ENCODE measurements around the gene DNAJC15.
"Not testable (repeated sequence)": the region's sequence is repeated elsewhere in the genome, so short reads cannot be mapped to it uniquely, and the experiment has no call there.

DNAJC15 gene

GRCh38 chr13:43075511-43075902, 52.1 kb downstream of the DNAJC15 start:
- H3K27me3 Mint-ChIP-seq; DNase-seq (ENCODE audit: low spot score in 2 of 2); H3K27ac Mint-ChIP-seq; ATAC-seq (ENCODE audit: low read depth); H3K9me3 Mint-ChIP-seq: not testable (repeated sequence)
- H3K4me3 Mint-ChIP-seq: peak overlapping the region; percentile 16
- H3K4me1 Mint-ChIP-seq: peaks cover 28% of the 10 kb centered on the region
- H3K36me3 Mint-ChIP-seq: peaks cover 34% of the 10 kb centered on the region

DNA sequence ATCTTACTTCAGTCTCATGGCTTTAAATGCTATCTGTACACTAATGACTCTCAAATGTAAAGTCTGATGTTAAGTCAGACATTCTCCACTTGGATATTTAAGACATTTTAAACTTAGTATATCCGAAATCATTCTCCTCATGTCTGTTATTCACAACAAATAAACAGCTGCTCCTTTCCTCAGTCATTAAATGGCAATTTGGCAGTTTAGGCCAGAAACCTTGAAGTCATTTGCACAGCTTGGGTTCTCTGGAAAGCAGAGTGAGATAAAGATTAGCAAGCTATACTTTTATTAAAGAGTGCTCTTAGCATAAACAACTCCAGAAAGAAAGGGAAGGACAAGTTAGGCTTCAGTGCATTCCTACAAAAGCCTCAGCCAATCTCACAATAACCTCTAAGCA, 53.7 kb downstream of the DNAJC15 start:
- Mint-ChIP-seq H3K9me3 (peaks cover 4% of the 10 kb centered on the region), H3K36me3 (peaks cover 30% of the 10 kb centered on the region), H3K4me1 (peaks cover 23% of the 10 kb centered on the region), H3K4me3 (no peak overlapping the region), H3K27me3 (no peaks in the 10 kb centered on the region), H3K27ac (peak overlapping the region; percentile 0)
- no peak for DNase-seq (ENCODE audit: low spot score in 2 of 2)
- no peak for ATAC-seq (ENCODE audit: low read depth)

DNA sequence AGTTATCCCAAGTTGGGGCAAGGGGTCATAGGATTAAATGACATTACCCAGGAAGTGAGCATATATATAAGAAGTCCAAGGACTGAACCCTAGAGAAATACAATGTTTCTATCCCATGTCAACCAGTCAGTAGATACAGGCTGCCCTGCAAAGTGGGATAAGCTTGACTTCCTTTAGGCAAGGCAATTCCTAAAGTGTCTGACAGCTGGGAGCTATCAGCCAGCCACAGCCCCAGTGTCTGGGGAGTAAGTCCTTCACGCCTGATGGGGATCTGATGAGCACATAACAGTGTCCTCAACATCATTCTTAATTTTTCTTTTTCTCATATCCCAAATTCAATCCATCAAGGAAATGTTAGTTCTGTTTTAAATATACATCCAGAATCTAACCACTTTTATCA, 54.1 kb downstream of the DNAJC15 start:
- Mint-ChIP-seq H3K4me3 (no peak overlapping the region), H3K27ac (no peak overlapping the region), H3K36me3 (peaks cover 27% of the 10 kb centered on the region), H3K4me1 (peaks cover 20% of the 10 kb centered on the region), H3K9me3 (peaks cover 4% of the 10 kb centered on the region), H3K27me3 (no peaks in the 10 kb centered on the region)
- ATAC-seq (ENCODE audit: low read depth) (no peak), DNase-seq (ENCODE audit: low spot score in 2 of 2) (no peak)

DNA sequence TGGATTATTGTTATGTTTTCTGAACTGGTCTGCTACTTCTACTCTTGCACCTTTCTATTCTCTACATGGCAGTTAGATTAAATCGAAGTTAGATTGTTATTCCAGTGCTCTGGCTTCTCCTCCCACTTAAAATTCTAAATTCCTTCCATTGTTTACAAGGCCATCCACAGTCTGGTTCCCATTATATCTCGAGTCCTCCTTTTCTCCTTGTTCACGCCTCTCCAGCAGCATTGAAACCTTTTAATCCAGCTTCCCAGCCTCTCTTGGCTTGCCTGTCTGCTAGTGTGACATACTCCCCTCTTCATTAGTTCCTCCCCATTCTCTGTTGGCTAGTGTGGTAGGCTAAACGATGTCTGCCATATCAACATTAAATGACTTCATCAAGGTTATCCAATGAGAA, 54.5 kb downstream of the DNAJC15 start:
- H3K4me3 Mint-ChIP-seq: no peak overlapping the region
- H3K27ac Mint-ChIP-seq: no peak overlapping the region
- peaks cover 25% of the 10 kb centered on the region for H3K36me3 Mint-ChIP-seq
- peaks cover 3% of the 10 kb centered on the region for H3K9me3 Mint-ChIP-seq
- H3K27me3 Mint-ChIP-seq: no peaks in the 10 kb centered on the region
- no peak for DNase-seq (ENCODE audit: low spot score in 2 of 2)
- no peak for ATAC-seq (ENCODE audit: low read depth)
- peaks cover 19% of the 10 kb centered on the region for H3K4me1 Mint-ChIP-seq

- ATAC-seq (ENCODE audit: low read depth): no peak
- no peak overlapping the region for H3K4me3 Mint-ChIP-seq
These were observed 55.0 kb downstream of the DNAJC15 start for GRCh38 chr13:43078399-43078798.

DNA sequence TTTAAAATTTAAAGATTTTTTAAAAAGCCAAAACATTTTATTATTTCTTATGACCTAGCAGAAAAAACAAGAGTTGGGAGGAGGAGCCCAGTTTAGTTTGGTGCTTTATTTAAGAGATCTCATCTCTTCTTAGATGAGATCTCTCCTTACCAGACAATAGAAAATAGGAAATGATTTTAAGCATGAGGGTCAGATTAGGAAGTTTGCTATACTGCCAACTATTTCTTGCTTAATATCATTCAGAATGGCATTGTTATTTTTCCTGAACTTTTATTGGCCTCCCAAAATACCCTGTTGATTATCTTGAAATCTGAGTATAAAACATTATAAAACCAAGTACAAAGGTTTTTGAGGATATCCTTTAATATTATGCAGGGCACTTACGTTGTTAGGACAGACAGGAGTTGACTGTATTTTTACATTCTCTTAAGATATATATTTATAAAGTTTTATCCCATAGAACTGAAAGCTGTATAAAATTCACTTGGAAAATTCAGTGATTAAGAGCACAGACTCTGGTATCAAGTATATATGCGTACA, 56.1 kb downstream of the DNAJC15 start:
- DNase-seq (ENCODE audit: low spot score in 2 of 2) (no peak), ATAC-seq (ENCODE audit: low read depth) (no peak)
- peaks cover 19% of the 10 kb centered on the region for H3K36me3 Mint-ChIP-seq
- H3K4me1 Mint-ChIP-seq: peaks cover 19% of the 10 kb centered on the region
- H3K9me3 Mint-ChIP-seq: peaks cover 3% of the 10 kb centered on the region
- H3K27ac Mint-ChIP-seq: no peak overlapping the region
- no peaks in the 10 kb centered on the region for H3K27me3 Mint-ChIP-seq
- no peak overlapping the region for H3K4me3 Mint-ChIP-seq

More at GRCh38 chr13:43078399-43078798, 55.0 kb downstream of the DNAJC15 start:
- DNase-seq (ENCODE audit: low spot score in 2 of 2): no peak
- peaks cover 21% of the 10 kb centered on the region for H3K36me3 Mint-ChIP-seq
- H3K27ac Mint-ChIP-seq: peak overlapping the region; percentile 67
- peaks cover 17% of the 10 kb centered on the region for H3K4me1 Mint-ChIP-seq
- peaks cover 3% of the 10 kb centered on the region for H3K9me3 Mint-ChIP-seq
- no peaks in the 10 kb centered on the region for H3K27me3 Mint-ChIP-seq

DNA sequence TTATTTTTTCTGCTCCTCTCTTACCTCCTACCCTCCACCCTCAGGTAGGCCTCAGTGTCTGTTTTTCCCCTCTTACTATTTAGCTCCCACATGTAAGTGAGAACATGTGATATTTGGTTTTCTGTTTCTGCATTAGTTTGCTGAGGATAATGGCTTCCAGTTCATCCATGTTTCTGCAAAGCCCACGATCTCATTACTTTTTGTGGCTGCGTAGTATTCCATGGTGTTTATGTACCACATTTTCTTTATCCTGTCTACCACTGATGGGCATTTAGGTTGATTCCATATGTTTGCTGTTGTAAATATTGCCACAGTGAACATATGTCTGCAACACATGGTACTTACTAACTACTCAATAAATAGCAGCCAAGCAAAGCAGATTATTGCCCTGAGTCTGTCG, 56.8 kb downstream of the DNAJC15 start:
- Mint-ChIP-seq H3K4me1 (peaks cover 14% of the 10 kb centered on the region), H3K36me3 (peaks cover 19% of the 10 kb centered on the region), H3K9me3 (peaks cover 3% of the 10 kb centered on the region), H3K27me3 (no peaks in the 10 kb centered on the region), H3K27ac (no peak overlapping the region), H3K4me3 (no peak overlapping the region)
- ATAC-seq (ENCODE audit: low read depth) (no peak), DNase-seq (ENCODE audit: low spot score in 2 of 2) (no peak)

DNA sequence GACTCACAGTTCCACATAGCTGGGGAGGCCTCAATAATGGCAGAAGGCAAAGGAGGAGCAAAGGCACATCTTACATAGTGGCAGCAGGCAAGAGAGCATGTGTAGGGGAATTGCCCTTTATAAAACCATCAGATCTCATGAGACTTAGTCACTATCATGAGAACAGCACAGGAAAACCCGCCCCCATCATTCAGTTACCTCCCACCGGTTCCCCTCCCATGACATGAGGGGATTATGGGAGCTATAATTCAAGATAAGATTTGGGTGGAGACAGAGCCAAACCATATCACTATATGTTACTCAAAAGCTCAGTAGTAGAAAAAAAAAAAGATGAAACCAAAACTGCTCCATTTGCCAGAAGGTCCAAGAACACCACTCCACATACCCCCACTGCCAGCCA, 58.5 kb downstream of the DNAJC15 start:
- Mint-ChIP-seq H3K4me3 (no peak overlapping the region), H3K27me3 (no peaks in the 10 kb centered on the region), H3K27ac (no peak overlapping the region), H3K9me3 (peaks cover 3% of the 10 kb centered on the region), H3K4me1 (peaks cover 7% of the 10 kb centered on the region), H3K36me3 (peaks cover 19% of the 10 kb centered on the region)
- DNase-seq (ENCODE audit: low spot score in 2 of 2) (no peak), ATAC-seq (ENCODE audit: low read depth) (no peak)

- H3K4me3 Mint-ChIP-seq: no peak overlapping the region
- peaks cover 11% of the 10 kb centered on the region for H3K36me3 Mint-ChIP-seq
- peaks cover 3% of the 10 kb centered on the region for H3K9me3 Mint-ChIP-seq
- DNase-seq (ENCODE audit: low spot score in 2 of 2) (no peak), ATAC-seq (ENCODE audit: low read depth) (no peak)
- H3K4me1 Mint-ChIP-seq: peaks cover 5% of the 10 kb centered on the region
- no peaks in the 10 kb centered on the region for H3K27me3 Mint-ChIP-seq
- H3K27ac Mint-ChIP-seq: no peak overlapping the region
These were observed 60.4 kb downstream of the DNAJC15 start for GRCh38 chr13:43083750-43084149.

DNA sequence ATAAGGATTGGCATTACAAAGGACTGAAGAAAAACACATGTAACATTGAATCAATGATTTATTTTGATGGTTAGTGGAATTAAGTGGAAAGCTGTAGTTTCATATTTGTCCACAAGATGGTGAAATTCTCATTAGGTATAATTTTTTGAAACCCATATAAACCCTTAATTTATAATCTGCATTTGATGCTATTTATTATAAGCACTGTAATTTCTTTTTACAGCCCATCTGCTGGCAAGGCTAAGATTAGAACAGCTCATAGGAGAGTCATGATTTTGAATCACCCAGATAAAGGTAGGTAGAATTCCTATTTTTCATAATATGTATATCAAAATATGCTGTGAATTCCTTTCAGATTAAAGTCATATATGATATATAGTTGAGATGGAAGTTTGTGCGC, 62.2 kb downstream of the DNAJC15 start:
- H3K36me3 Mint-ChIP-seq: peaks cover 7% of the 10 kb centered on the region
- no peaks in the 10 kb centered on the region for H3K27me3 Mint-ChIP-seq
- peak in 1 of 2 donors; percentile 10 for DNase-seq (ENCODE audit: low spot score in 2 of 2)
- no peak overlapping the region for H3K27ac Mint-ChIP-seq
- ATAC-seq (ENCODE audit: low read depth): no peak
- H3K4me3 Mint-ChIP-seq: no peak overlapping the region
- H3K4me1 Mint-ChIP-seq: peaks cover 5% of the 10 kb centered on the region
- H3K9me3 Mint-ChIP-seq: peaks cover 3% of the 10 kb centered on the region

DNA sequence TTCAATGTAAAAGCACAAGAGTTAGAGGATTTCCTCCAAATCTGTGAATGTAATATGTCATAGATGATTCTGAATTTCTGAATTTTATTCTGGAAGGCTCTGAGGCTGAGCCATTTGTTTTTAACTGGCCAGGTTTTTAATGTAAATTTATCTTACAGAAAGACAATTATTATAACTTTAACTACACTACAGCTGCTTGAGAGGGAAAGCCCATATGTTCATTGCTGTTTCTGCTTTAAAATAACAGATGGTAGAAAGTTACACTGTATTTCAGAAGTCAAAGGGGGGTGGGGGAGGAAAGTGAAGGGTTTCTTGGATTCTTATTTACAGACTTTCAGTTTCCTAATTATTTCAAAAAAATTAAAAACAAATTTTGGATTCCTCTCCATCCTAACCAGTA, 62.8 kb downstream of the DNAJC15 start:
- no peak for ATAC-seq (ENCODE audit: low read depth)
- no peak overlapping the region for H3K27ac Mint-ChIP-seq
- peaks cover 5% of the 10 kb centered on the region for H3K4me1 Mint-ChIP-seq
- peaks cover 6% of the 10 kb centered on the region for H3K36me3 Mint-ChIP-seq
- DNase-seq (ENCODE audit: low spot score in 2 of 2): no peak
- H3K4me3 Mint-ChIP-seq: no peak overlapping the region
- H3K27me3 Mint-ChIP-seq: no peaks in the 10 kb centered on the region
- peaks cover 3% of the 10 kb centered on the region for H3K9me3 Mint-ChIP-seq

GRCh38 chr13:43088093-43088511, 64.7 kb downstream of the DNAJC15 start:
- DNase-seq (ENCODE audit: low spot score in 2 of 2) (no peak), ATAC-seq (ENCODE audit: low read depth) (peak; percentile 53)
- peaks cover 5% of the 10 kb centered on the region for H3K4me1 Mint-ChIP-seq
- no peaks in the 10 kb centered on the region for H3K27me3 Mint-ChIP-seq
- peaks cover 11% of the 10 kb centered on the region for H3K36me3 Mint-ChIP-seq
- H3K4me3 Mint-ChIP-seq: peak overlapping the region; percentile 74
- H3K9me3 Mint-ChIP-seq: peaks cover 3% of the 10 kb centered on the region
- H3K27ac Mint-ChIP-seq: peak overlapping the region; percentile 95

- Mint-ChIP-seq H3K36me3 (peaks cover 11% of the 10 kb centered on the region), H3K27ac (no peak overlapping the region), H3K4me3 (no peak overlapping the region), H3K27me3 (no peaks in the 10 kb centered on the region), H3K4me1 (peaks cover 5% of the 10 kb centered on the region), H3K9me3 (peaks cover 3% of the 10 kb centered on the region)
- no peak for ATAC-seq (ENCODE audit: low read depth)
- no peak for DNase-seq (ENCODE audit: low spot score in 2 of 2)
These were observed 66.6 kb downstream of the DNAJC15 start for GRCh38 chr13:43089912-43090498.

GRCh38 chr13:43094901-43095300, 71.5 kb downstream of the DNAJC15 start:
- no peaks in the 10 kb centered on the region for H3K9me3 Mint-ChIP-seq
- no peak overlapping the region for H3K27ac Mint-ChIP-seq
- no peak for DNase-seq (ENCODE audit: low spot score in 2 of 2)
- no peaks in the 10 kb centered on the region for H3K27me3 Mint-ChIP-seq
- ATAC-seq (ENCODE audit: low read depth): no peak
- no peak overlapping the region for H3K4me3 Mint-ChIP-seq
- H3K4me1 Mint-ChIP-seq: peaks cover 6% of the 10 kb centered on the region
- peaks cover 18% of the 10 kb centered on the region for H3K36me3 Mint-ChIP-seq
